HG02798 (cell line): Measurements from ENCODE around the gene DYDC1.
"Not testable (repeated sequence)": the region's sequence is repeated elsewhere in the genome, so short reads cannot be mapped to it uniquely, and the experiment has no call there.

Experiments used
- ATAC-seq: cut with Tn5 transposase; IDR thresholded peaks from one replicate; pipeline ENCODE4 v1.9.1; 2021; ENCODE audit warnings: mild to moderate bottlenecking; ENCODE audit not compliant: unreplicated experiment, poor library complexity

DYDC1 gene

GRCh38 chr10:80356563-80356988, at the start of gene DYDC1, which contains the start of gene DYDC2:
DYDC1 (minus strand) TSS chr10:80356755; CDS start chr10:80352601, 4,154 bp downstream.
DYDC2 (plus strand) TSS chr10:80356781; CDS start chr10:80362444, 5,663 bp downstream.
- ATAC-seq: peak; percentile 73

GRCh38 chr10:80406204-80406603, 49.6 kb upstream of the DYDC1 start:
- ATAC-seq: no peak

- ATAC-seq: no peak
Observed at GRCh38 chr10:80405626-80406025, 49.1 kb upstream of the DYDC1 start.

- ATAC-seq: no peak
Observed at GRCh38 chr10:80405035-80405434, 48.5 kb upstream of the DYDC1 start.

- ATAC-seq: no peak
Observed at GRCh38 chr10:80400136-80400804, 43.7 kb upstream of the DYDC1 start.

GRCh38 chr10:80397014-80397413, 40.5 kb upstream of the DYDC1 start:
- ATAC-seq: no peak

- ATAC-seq: no peak
Observed at GRCh38 chr10:80394358-80394916, 37.9 kb upstream of the DYDC1 start.

- no peak for ATAC-seq
Observed at GRCh38 chr10:80392250-80392649, 35.7 kb upstream of the DYDC1 start.

GRCh38 chr10:80390740-80391139, 34.2 kb upstream of the DYDC1 start:
- no peak for ATAC-seq

GRCh38 chr10:80382989-80383388, 26.4 kb upstream of the DYDC1 start:
- peak; percentile 65 for ATAC-seq

- no peak for ATAC-seq
Observed at GRCh38 chr10:80380185-80380584, 23.6 kb upstream of the DYDC1 start.

- no peak for ATAC-seq
Observed at GRCh38 chr10:80379701-80380100, 23.1 kb upstream of the DYDC1 start.

GRCh38 chr10:80373502-80373901, 16.9 kb upstream of the DYDC1 start:
- no peak for ATAC-seq

- ATAC-seq: no peak
Observed at GRCh38 chr10:80372675-80373074, 16.1 kb upstream of the DYDC1 start.

GRCh38 chr10:80371467-80371866, 14.9 kb upstream of the DYDC1 start:
- no peak for ATAC-seq

GRCh38 chr10:80365510-80365909, 9.0 kb upstream of the DYDC1 start:
- ATAC-seq: no peak

GRCh38 chr10:80359644-80360043, 3.1 kb upstream of the DYDC1 start:
- ATAC-seq: no peak

GRCh38 chr10:80358925-80359324, 2.4 kb upstream of the DYDC1 start:
- not testable (repeated sequence) for ATAC-seq

GRCh38 chr10:80357851-80358125, 1.2 kb upstream of the DYDC1 start:
- no peak for ATAC-seq

GRCh38 chr10:80356989-80357850, 665 bp upstream of the DYDC1 start:
- no peak for ATAC-seq

- no peak for ATAC-seq
Observed at GRCh38 chr10:80351220-80351619, 5.3 kb downstream of the DYDC1 start.
